ENCODE measurements around the gene MYO15B.

DNA sequence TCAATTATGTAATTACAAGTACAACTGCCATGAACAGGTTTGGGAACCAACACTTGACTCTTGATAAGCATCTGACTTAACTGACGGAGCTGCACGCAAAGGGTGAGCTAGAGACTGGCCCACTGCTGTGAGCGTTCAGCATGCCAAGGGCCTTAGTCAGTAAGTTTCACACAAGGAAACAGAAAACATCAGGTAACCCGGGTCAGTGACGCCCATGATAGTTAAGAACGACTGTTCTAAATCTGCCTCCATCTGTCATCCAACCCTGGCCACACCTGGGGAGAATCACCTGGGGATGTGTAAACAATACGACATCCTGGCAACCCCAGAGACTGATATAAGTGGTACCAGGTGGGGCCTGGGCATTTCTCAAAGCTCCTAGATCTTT is 57.9 kb downstream of the MYO15B start:
- TF ChIP-seq CTCF (IDR thresholded peaks at IDR 0.05 in 4 of 5, conservative IDR thresholded peaks at IDR 0.05 in 1 of 5) = no peak
- no peak for TF ChIP-seq POLR2A (IDR thresholded peaks at IDR 0.05)
